ENCODE results near the gene COX7A2L.
A peak's percentile ranks its signal among the peaks of the same experiment; 100 is the strongest.
"Not testable (repeated sequence)": the region's sequence is repeated elsewhere in the genome, so short reads cannot be mapped to it uniquely, and the experiment has no call there.

The COX7A2L gene

GRCh38 chr2:42360890-42361727, at the start of gene COX7A2L:
TSS of gene COX7A2L (minus strand) at chr2:42361217. CDS start at chr2:42361161, 56 bp downstream.
- DNase-seq (ENCODE audit: extremely low read depth, insufficient read length): peak; percentile 92
- TF ChIP-seq CTCF (IDR thresholded peaks at IDR 0.05; ENCODE audit: insufficient read depth, low read length, poor library complexity, severe bottlenecking): peak; percentile 16
- H3K36me3 ChIP-seq (ENCODE audit: control insufficient read depth, insufficient read depth, low read length): no peaks in the 10 kb centered on the region; the same call in 1 of the 2 replicates
- no peaks in the 10 kb centered on the region; the same call in 1 of the 2 replicates for H3K27me3 ChIP-seq (replicated peaks; ENCODE audit: control insufficient read depth, insufficient read depth, low read length)
- peak within 1 kb of the TSS; percentile 83 for H3K4me3 ChIP-seq (replicated peaks; ENCODE audit: low read depth, low read length)

- no peak for TF ChIP-seq CTCF (IDR thresholded peaks at IDR 0.05; ENCODE audit: insufficient read depth, low read length, poor library complexity, severe bottlenecking)
These were observed 47.0 kb upstream of the COX7A2L start for GRCh38 chr2:42408009-42408408.

GRCh38 chr2:42407476-42407875, 46.5 kb upstream of the COX7A2L start:
- DNase-seq (ENCODE audit: extremely low read depth, insufficient read length): no peak
- no peak for TF ChIP-seq CTCF (IDR thresholded peaks at IDR 0.05; ENCODE audit: insufficient read depth, low read length, poor library complexity, severe bottlenecking)
- Histone ChIP-seq H3K27me3 (replicated peaks; ENCODE audit: control insufficient read depth, insufficient read depth, low read length) (no peaks in the 10 kb centered on the region), H3K36me3 (ENCODE audit: control insufficient read depth, insufficient read depth, low read length) (no peaks in the 10 kb centered on the region), H3K4me3 (replicated peaks; ENCODE audit: low read depth, low read length) (no peak overlapping the region)

More at GRCh38 chr2:42408009-42408408, 47.0 kb upstream of the COX7A2L start:
- no peak overlapping the region for H3K4me3 ChIP-seq (replicated peaks; ENCODE audit: low read depth, low read length)
- H3K27me3 ChIP-seq (replicated peaks; ENCODE audit: control insufficient read depth, insufficient read depth, low read length): no peaks in the 10 kb centered on the region
- no peaks in the 10 kb centered on the region for H3K36me3 ChIP-seq (ENCODE audit: control insufficient read depth, insufficient read depth, low read length)
- DNase-seq (ENCODE audit: extremely low read depth, insufficient read length): no peak

GRCh38 chr2:42404676-42405075, 43.7 kb upstream of the COX7A2L start:
- H3K27me3 ChIP-seq (replicated peaks; ENCODE audit: control insufficient read depth, insufficient read depth, low read length): no peaks in the 10 kb centered on the region
- H3K36me3 ChIP-seq (ENCODE audit: control insufficient read depth, insufficient read depth, low read length): no peaks in the 10 kb centered on the region
- TF ChIP-seq CTCF (IDR thresholded peaks at IDR 0.05; ENCODE audit: insufficient read depth, low read length, poor library complexity, severe bottlenecking): no peak
- H3K4me3 ChIP-seq (replicated peaks; ENCODE audit: low read depth, low read length): no peak overlapping the region
- DNase-seq (ENCODE audit: extremely low read depth, insufficient read length): no peak

- Histone ChIP-seq H3K36me3 (ENCODE audit: control insufficient read depth, insufficient read depth, low read length) (no peaks in the 10 kb centered on the region), H3K27me3 (replicated peaks; ENCODE audit: control insufficient read depth, insufficient read depth, low read length) (no peaks in the 10 kb centered on the region), H3K4me3 (replicated peaks; ENCODE audit: low read depth, low read length) (no peak overlapping the region)
- no peak for DNase-seq (ENCODE audit: extremely low read depth, insufficient read length)
- TF ChIP-seq CTCF (IDR thresholded peaks at IDR 0.05; ENCODE audit: insufficient read depth, low read length, poor library complexity, severe bottlenecking): no peak
These were observed 40.8 kb upstream of the COX7A2L start for GRCh38 chr2:42401773-42402172.

- not testable (repeated sequence) for H3K4me3 ChIP-seq (replicated peaks; ENCODE audit: low read depth, low read length); H3K36me3 ChIP-seq (ENCODE audit: control insufficient read depth, insufficient read depth, low read length); DNase-seq (ENCODE audit: extremely low read depth, insufficient read length); H3K27me3 ChIP-seq (replicated peaks; ENCODE audit: control insufficient read depth, insufficient read depth, low read length)
These were observed 37.0 kb upstream of the COX7A2L start for GRCh38 chr2:42398052-42398451.

- not testable (repeated sequence) for H3K27me3 ChIP-seq (replicated peaks; ENCODE audit: control insufficient read depth, insufficient read depth, low read length); H3K4me3 ChIP-seq (replicated peaks; ENCODE audit: low read depth, low read length); DNase-seq (ENCODE audit: extremely low read depth, insufficient read length); H3K36me3 ChIP-seq (ENCODE audit: control insufficient read depth, insufficient read depth, low read length)
These were observed 32.3 kb upstream of the COX7A2L start for GRCh38 chr2:42393320-42393719.

Data from GM06990 (cell line).